Right lobe of liver (tissue), 6 donors: ENCODE measurements around the gene LDLRAD3. TPM values are rescaled to one million over a fixed set of nuclear protein-coding genes. Genes with fewer than 3 reads are reported as not detected.

Experiments
- ATAC-seq, 4 donors: fragments of 200-7000 bp; cut with Tn5 transposase; one replicate each; pipeline ENCODE4 v1.9.1; 2020; ENCODE audit warnings: mild to moderate bottlenecking in 4 of 4, moderate library complexity in 4 of 4
- DNase-seq, 3 donors: peaks; one replicate each; pipeline ENCODE4 v3.0.0-alpha.2; 2020
- H3K27ac ChIP-seq, 3 donors: fragments of 200-600 bp; one replicate each; pipeline ENCODE4 v1.8.0; 2022
- H3K27me3 ChIP-seq, 2 donors: fragments of 200-600 bp; one replicate each; pipeline ENCODE4 v1.8.0; 2022
- H3K36me3 ChIP-seq, 4 donors: fragments of 200-600 bp; sonication (generic) in 1 of 4; one replicate each; pipeline versions ENCODE4 v1.5.1 to v1.8.0; 2017 to 2022; ENCODE audit warnings: control low read depth in 1 of 4
- H3K4me1 ChIP-seq, 4 donors: fragments of 200-600 bp; sonication (generic) in 1 of 4; one replicate each; pipeline versions ENCODE4 v1.5.1 to v1.8.0; 2017 to 2022; ENCODE audit warnings: control low read depth in 1 of 4
- H3K4me3 ChIP-seq, 3 donors: fragments of 200-600 bp; one replicate each; pipeline ENCODE4 v1.8.0; 2022
- H3K9me3 ChIP-seq, 4 donors: fragments of 200-600 bp; sonication (generic) in 1 of 4; one replicate each; pipeline versions ENCODE4 v1.5.1 to v1.8.0; 2017 to 2022; ENCODE audit warnings: control low read depth in 1 of 4
- CTCF ChIP-seq, 4 donors: fragments of 200-600 bp in 3 of 4; fragments of 450-650 bp in 1 of 4; IDR thresholded peaks; one replicate each; pipeline versions ENCODE4 v1.5.1 to v1.8.0; 2016 to 2022; ENCODE audit warnings: antibody characterized with exemption in 4 of 4, mild to moderate bottlenecking in 2 of 4
- POLR2A ChIP-seq: fragments of 450-650 bp; IDR thresholded peaks from one replicate; pipeline ENCODE4 v1.6.1; 2017; ENCODE audit warnings: antibody characterized with exemption, mild to moderate bottlenecking
- WGBS: methylation state at CpG from one replicate; pipeline ENCODE4 v1.1.6; 2018; ENCODE audit warnings: low coverage, low lambda C conversion rate; ENCODE audit not compliant: insufficient coverage; ENCODE audit errors: missing lambda C conversion rate; 5-methylcytosine and 5-hydroxymethylcytosine counted together
- intact Hi-C, 2 donors: fragments of 100-400 bp; cut with DNase I; formaldehyde crosslinking; loops; one replicate each; pipeline versions ENCODE4 v1.11.2 to v1.14.1; 2022
- total RNA-seq, 6 experiments: library from RNA; depleted of rRNA in 2 of 6; stranded (reverse); fragments of >200 nt in 2 of 6; fragmentation: NEBNext Ultra II Directional in 3 of 6; extraction: Animal tissue kit (Norgen Biotek cat#: 25700) in 3 of 6; gene quantifications; one replicate each; pipeline versions ENCODE4 v1.1.0 to v1.2.4, GENCODE V29; 2016 to 2023
- donor health status: DM: no; HTN: yes; CAD: no.
- donor health status: DM: no; HTN: no; CAD: no.
- donor health status: DM: no; HTN: no; CAD: no.
- donor health status: DM: no; HTN: yes; CAD: no.
- donor health status: DM: no; HTN: yes; CAD: no.

LDLRAD3 gene
- total RNA-seq, 6 experiments from 2014 or later = 0.62 to 3.3 (median 2.7) TPM

GRCh38 chr11:36129955-36130354, 186.1 kb downstream of the LDLRAD3 start:
- Histone ChIP-seq H3K9me3 (no peaks in the 10 kb centered on the region), H3K27ac (no peak overlapping the region), H3K27me3 (no peaks in the 10 kb centered on the region), H3K4me1 (peaks cover 0 to 3% (median 0%) of the 10 kb centered on the region in 4 donors), H3K4me3 (no peak overlapping the region), H3K36me3 (no peaks in the 10 kb centered on the region)
- WGBS = 53% methylated on average over 6 of the region's 6 CpGs
- ATAC-seq (no peak), DNase-seq (no peak)
- no peak for TF ChIP-seq CTCF (IDR thresholded peaks at IDR 0.05)
- no peak for TF ChIP-seq POLR2A
- intact Hi-C loops = loop anchor here (10.0 kb wide), 1 partner anchor 515 kb away; the partner anchor contains the start of gene FJX1 (in 2 of the 2)

GRCh38 chr11:36130401-36130800, 186.5 kb downstream of the LDLRAD3 start:
- Histone ChIP-seq H3K4me3 (no peak overlapping the region), H3K9me3 (no peaks in the 10 kb centered on the region), H3K27me3 (no peaks in the 10 kb centered on the region), H3K4me1 (peaks cover 0 to 3% (median 0%) of the 10 kb centered on the region in 4 donors), H3K27ac (no peak overlapping the region), H3K36me3 (no peaks in the 10 kb centered on the region)
- WGBS = no CpG with 5 or more reads among the region's 8 CpGs
- ATAC-seq = no peak
- intact Hi-C loops = loop anchor here in 1 of 2 donors (10.0 kb wide), 1 partner anchor 516 kb away; the partner anchor contains the start of gene FJX1
- TF ChIP-seq CTCF (IDR thresholded peaks at IDR 0.05) (no peak), POLR2A (no peak)
- DNase-seq = no peak

- H3K4me3 ChIP-seq = no peak overlapping the region
- H3K9me3 ChIP-seq = no peaks in the 10 kb centered on the region
- WGBS = 35% methylated on average over 8 of the region's 8 CpGs
- DNase-seq (peak in 2 of 3 donors; percentile 41 to 49), ATAC-seq (peak; percentile 75 to 88 (median 78))
- no peaks in the 10 kb centered on the region for H3K36me3 ChIP-seq
- H3K27ac ChIP-seq = no peak overlapping the region
- H3K4me1 ChIP-seq = peaks cover 0 to 3% (median 0%) of the 10 kb centered on the region in 4 donors
- TF ChIP-seq POLR2A (no peak), CTCF (IDR thresholded peaks at IDR 0.05) (peak; percentile 42 to 64 (median 60))
- H3K27me3 ChIP-seq = no peaks in the 10 kb centered on the region
- intact Hi-C loops = loop anchor here in 1 of 2 donors (10.0 kb wide), 1 partner anchor 517 kb away; the partner anchor contains the start of gene FJX1
Measured at GRCh38 chr11:36131721-36132397, 188.0 kb downstream of the LDLRAD3 start.

- TF ChIP-seq CTCF (IDR thresholded peaks at IDR 0.05) (no peak), POLR2A (no peak)
- Histone ChIP-seq H3K27me3 (no peaks in the 10 kb centered on the region), H3K9me3 (no peaks in the 10 kb centered on the region), H3K27ac (no peak overlapping the region), H3K4me1 (no peaks in the 10 kb centered on the region), H3K4me3 (no peak overlapping the region), H3K36me3 (no peaks in the 10 kb centered on the region)
- ATAC-seq (no peak), DNase-seq (no peak)
- intact Hi-C loops = loop anchor here in 1 of 2 donors (10.0 kb wide), 1 partner anchor 518 kb away; the partner anchor contains the start of gene FJX1
- WGBS = 73% methylated on average over 1 of the region's 1 CpG
Measured at GRCh38 chr11:36132940-36133339, 189.1 kb downstream of the LDLRAD3 start.
